ENCODE results near the gene INPP5K.

DNA sequence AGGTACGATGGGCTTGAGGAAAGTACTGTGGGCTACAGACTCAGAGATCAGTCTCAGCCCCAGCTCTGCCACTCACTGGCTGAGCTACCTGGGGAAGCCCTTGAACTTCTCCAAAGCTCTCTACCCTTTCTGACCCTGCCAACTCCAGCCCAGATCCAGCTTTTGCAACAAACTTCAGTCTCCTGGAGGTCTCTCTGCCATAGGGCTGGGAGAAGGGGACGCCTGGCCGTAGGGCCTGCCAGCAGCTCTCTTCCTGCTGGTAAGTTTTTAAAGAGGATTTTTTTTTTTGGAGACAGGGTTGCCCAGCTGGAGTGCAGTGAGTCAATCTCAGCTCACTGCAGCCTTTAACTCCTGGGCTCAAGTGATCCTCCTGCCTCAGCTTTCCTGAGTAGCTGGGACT, 11.5 kb downstream of the INPP5K start:
- TF ChIP-seq, protein P1, sequence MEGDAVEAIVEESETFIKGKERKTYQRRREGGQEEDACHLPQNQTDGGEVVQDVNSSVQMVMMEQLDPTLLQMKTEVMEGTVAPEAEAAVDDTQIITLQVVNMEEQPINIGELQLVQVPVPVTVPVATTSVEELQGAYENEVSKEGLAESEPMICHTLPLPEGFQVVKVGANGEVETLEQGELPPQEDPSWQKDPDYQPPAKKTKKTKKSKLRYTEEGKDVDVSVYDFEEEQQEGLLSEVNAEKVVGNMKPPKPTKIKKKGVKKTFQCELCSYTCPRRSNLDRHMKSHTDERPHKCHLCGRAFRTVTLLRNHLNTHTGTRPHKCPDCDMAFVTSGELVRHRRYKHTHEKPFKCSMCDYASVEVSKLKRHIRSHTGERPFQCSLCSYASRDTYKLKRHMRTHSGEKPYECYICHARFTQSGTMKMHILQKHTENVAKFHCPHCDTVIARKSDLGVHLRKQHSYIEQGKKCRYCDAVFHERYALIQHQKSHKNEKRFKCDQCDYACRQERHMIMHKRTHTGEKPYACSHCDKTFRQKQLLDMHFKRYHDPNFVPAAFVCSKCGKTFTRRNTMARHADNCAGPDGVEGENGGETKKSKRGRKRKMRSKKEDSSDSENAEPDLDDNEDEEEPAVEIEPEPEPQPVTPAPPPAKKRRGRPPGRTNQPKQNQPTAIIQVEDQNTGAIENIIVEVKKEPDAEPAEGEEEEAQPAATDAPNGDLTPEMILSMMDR (IDR thresholded peaks at IDR 0.05): no peak
- TF ChIP-seq ZFX (IDR thresholded peaks at IDR 0.05; ENCODE audit: borderline replicate concordance): no peak
